ENCODE results near the gene SUSD3.

SUSD3 gene

DNA sequence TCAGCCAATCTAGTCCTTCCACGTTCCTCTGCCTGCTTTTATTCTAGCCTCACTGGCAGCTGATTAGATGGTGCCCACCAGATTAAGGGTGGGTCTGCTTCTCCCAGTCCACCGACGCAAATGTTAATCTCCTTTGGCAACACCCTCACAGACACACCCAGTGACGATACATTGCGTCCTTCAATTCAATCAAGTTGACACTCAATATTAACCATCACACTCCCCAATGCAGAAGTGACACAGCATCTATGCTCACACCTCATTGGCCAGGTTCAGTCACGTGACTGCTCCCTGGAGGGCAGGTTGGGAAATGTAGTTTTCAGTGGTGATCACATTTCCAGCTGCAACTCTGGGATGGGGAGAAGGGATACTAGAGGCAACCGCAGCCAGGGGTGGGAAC, 13.0 kb downstream of the SUSD3 start:
- H3K4me1 ChIP-seq: no peaks in the 10 kb centered on the region
- no peaks in the 10 kb centered on the region for H3K36me3 ChIP-seq (ENCODE audit: control insufficient read depth, insufficient read depth, low read length)
- no peak overlapping the region for H3K4me2 ChIP-seq (ENCODE audit: low read length)
- H3K27me3 ChIP-seq (ENCODE audit: control insufficient read depth, insufficient read depth, low read length): no peaks in the 10 kb centered on the region
- H3K4me3 ChIP-seq (ENCODE audit: low read depth, low read length): no peak overlapping the region
- TF ChIP-seq, protein P1, sequence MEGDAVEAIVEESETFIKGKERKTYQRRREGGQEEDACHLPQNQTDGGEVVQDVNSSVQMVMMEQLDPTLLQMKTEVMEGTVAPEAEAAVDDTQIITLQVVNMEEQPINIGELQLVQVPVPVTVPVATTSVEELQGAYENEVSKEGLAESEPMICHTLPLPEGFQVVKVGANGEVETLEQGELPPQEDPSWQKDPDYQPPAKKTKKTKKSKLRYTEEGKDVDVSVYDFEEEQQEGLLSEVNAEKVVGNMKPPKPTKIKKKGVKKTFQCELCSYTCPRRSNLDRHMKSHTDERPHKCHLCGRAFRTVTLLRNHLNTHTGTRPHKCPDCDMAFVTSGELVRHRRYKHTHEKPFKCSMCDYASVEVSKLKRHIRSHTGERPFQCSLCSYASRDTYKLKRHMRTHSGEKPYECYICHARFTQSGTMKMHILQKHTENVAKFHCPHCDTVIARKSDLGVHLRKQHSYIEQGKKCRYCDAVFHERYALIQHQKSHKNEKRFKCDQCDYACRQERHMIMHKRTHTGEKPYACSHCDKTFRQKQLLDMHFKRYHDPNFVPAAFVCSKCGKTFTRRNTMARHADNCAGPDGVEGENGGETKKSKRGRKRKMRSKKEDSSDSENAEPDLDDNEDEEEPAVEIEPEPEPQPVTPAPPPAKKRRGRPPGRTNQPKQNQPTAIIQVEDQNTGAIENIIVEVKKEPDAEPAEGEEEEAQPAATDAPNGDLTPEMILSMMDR (IDR thresholded peaks at IDR 0.05): no peak
- no peaks in the 10 kb centered on the region for H3K9me3 ChIP-seq (ENCODE audit: control insufficient read depth, low read length)
- H2AFZ ChIP-seq: no peak overlapping the region
- H3K79me2 ChIP-seq: no peaks in the 10 kb centered on the region
- H3K27ac ChIP-seq: no peak overlapping the region
- no peak overlapping the region for H3K9ac ChIP-seq

DNA sequence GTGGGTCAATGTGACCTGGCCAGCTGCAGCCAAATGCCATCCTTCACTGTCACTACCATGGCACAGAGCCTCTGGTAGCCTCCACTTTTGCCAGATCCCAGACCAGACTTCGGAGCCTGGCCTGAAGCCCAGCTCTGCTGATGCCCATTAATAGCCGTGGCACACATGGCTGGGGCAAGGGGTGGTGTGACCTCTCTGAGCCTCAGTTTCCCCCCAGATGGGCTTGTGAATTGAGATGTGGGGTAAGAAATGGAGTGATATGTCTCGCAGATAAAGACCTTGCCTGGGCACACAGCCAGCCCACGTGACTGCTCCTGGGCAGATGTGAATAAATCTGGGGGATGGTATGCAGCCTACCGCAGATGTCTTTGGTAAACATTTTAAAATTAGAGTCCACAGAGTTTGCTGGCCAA, 13.9 kb downstream of the SUSD3 start:
- Histone ChIP-seq H3K9me3 (ENCODE audit: control insufficient read depth, low read length) (no peaks in the 10 kb centered on the region), H3K27me3 (ENCODE audit: control insufficient read depth, insufficient read depth, low read length) (no peaks in the 10 kb centered on the region), H3K79me2 (no peaks in the 10 kb centered on the region), H3K4me3 (ENCODE audit: low read depth, low read length) (no peak overlapping the region), H3K4me1 (no peaks in the 10 kb centered on the region), H3K9ac (no peak overlapping the region), H3K4me2 (ENCODE audit: low read length) (no peak overlapping the region), H3K36me3 (ENCODE audit: control insufficient read depth, insufficient read depth, low read length) (no peaks in the 10 kb centered on the region), H2AFZ (no peak overlapping the region), H3K27ac (no peak overlapping the region)
- TF ChIP-seq, protein P1 (IDR thresholded peaks at IDR 0.05): no peak

DNA sequence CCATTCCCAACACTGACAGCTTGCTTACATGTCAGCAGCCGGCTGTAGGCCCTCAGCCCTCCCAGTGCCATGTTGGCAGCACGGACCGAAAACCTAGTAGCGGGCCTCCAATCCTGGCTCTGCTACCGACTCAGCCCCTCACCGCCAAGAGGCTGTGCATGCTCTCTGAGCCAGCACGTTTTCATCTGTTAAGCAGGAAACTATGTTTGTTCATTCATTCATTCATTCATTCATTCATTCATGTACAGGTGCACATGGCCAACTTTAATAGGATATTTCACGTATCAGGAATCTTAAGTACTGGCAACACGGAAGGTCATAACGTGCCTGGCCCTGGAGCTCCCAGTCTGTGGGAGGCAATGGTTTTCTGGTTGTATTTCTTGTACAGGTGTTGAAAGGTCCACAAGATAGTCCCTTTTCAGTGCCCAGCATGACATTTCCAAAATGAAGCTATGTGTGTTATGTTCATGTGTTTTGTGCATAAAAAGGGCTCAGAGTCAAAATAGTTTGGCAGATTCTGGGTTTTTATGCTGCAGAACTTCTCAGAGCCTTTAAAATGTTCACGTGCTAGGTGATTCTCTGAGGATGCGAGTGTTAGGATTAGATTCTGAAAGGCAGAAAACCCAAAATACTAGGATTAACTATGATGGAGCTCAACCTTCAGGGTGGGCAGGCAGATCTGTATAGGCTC, 17.7 kb downstream of the SUSD3 start:
- Histone ChIP-seq H3K36me3 (ENCODE audit: control insufficient read depth, insufficient read depth, low read length) (no peaks in the 10 kb centered on the region), H3K9me3 (ENCODE audit: control insufficient read depth, low read length) (no peaks in the 10 kb centered on the region), H3K27ac (no peak overlapping the region), H3K4me3 (ENCODE audit: low read depth, low read length) (no peak overlapping the region), H2AFZ (no peak overlapping the region), H3K4me1 (no peaks in the 10 kb centered on the region), H3K4me2 (ENCODE audit: low read length) (no peak overlapping the region), H3K27me3 (ENCODE audit: control insufficient read depth, insufficient read depth, low read length) (no peaks in the 10 kb centered on the region), H3K79me2 (no peaks in the 10 kb centered on the region), H3K9ac (no peak overlapping the region)
- TF ChIP-seq, protein P1 (IDR thresholded peaks at IDR 0.05): no peak

DNA sequence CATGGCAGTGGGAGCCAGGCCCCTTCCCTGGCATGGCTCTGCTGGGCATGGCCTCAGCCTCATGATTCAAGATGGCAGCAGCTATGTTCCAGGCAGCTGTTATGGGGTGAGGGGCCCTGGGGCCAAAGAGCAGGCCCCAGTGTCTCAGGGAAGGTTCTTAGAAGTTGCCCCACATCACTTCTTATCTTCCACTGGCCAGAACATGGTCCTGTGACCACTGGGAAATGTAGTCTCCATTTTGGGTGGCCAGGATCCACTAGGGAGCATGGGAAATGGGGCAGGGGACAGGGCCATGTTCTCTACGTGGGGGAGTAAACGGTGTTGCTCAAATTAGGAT, 18.3 kb downstream of the SUSD3 start:
- no peaks in the 10 kb centered on the region for H3K9me3 ChIP-seq (ENCODE audit: control insufficient read depth, low read length)
- no peak overlapping the region for H3K27ac ChIP-seq
- no peaks in the 10 kb centered on the region for H3K79me2 ChIP-seq
- no peaks in the 10 kb centered on the region for H3K36me3 ChIP-seq (ENCODE audit: control insufficient read depth, insufficient read depth, low read length)
- TF ChIP-seq, protein P1 (IDR thresholded peaks at IDR 0.05): no peak
- no peak overlapping the region for H3K4me2 ChIP-seq (ENCODE audit: low read length)
- no peaks in the 10 kb centered on the region for H3K4me1 ChIP-seq
- H3K27me3 ChIP-seq (ENCODE audit: control insufficient read depth, insufficient read depth, low read length): no peaks in the 10 kb centered on the region
- H2AFZ ChIP-seq: no peak overlapping the region
- H3K9ac ChIP-seq: no peak overlapping the region
- H3K4me3 ChIP-seq (ENCODE audit: low read depth, low read length): no peak overlapping the region

DNA sequence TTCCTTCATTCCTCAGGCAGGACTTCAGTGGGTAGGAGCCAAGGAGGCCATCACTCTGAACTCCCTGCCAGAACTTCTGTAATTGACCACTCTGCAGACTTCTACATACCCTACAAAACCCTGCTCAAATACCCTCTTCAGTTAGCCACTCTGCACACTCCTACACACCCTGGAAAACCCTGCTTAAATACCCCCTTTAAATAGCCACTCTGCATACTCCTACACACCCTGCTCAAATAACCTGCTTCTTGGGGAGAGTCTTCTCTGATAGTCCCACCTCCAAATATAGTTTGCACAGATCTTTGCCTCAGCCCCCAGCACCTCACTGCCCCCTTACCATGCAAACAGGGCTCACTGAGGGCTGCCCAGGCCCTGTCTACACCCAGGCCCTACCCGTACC, 18.9 kb downstream of the SUSD3 start:
- H3K4me2 ChIP-seq (ENCODE audit: low read length): no peak overlapping the region
- H3K27me3 ChIP-seq (ENCODE audit: control insufficient read depth, insufficient read depth, low read length): no peaks in the 10 kb centered on the region
- no peaks in the 10 kb centered on the region for H3K9me3 ChIP-seq (ENCODE audit: control insufficient read depth, low read length)
- TF ChIP-seq, protein P1 (IDR thresholded peaks at IDR 0.05): no peak
- H3K4me1 ChIP-seq: no peaks in the 10 kb centered on the region
- no peak overlapping the region for H3K27ac ChIP-seq
- no peaks in the 10 kb centered on the region for H3K79me2 ChIP-seq
- no peak overlapping the region for H2AFZ ChIP-seq
- no peaks in the 10 kb centered on the region for H3K36me3 ChIP-seq (ENCODE audit: control insufficient read depth, insufficient read depth, low read length)
- no peak overlapping the region for H3K4me3 ChIP-seq (ENCODE audit: low read depth, low read length)
- H3K9ac ChIP-seq: no peak overlapping the region
